NCI-H1930 (cell line): Measurements from ENCODE around the gene RAB3GAP2.
"Not testable (repeated sequence)": the region's sequence is repeated elsewhere in the genome, so short reads cannot be mapped to it uniquely, and the experiment has no call there.

ENCODE experiments used
- DNase-seq, 2 experiments: peaks; one replicate each; lab custom pipeline; 2025; lab: John Stamatoyannopoulos, UW

The RAB3GAP2 gene

DNA sequence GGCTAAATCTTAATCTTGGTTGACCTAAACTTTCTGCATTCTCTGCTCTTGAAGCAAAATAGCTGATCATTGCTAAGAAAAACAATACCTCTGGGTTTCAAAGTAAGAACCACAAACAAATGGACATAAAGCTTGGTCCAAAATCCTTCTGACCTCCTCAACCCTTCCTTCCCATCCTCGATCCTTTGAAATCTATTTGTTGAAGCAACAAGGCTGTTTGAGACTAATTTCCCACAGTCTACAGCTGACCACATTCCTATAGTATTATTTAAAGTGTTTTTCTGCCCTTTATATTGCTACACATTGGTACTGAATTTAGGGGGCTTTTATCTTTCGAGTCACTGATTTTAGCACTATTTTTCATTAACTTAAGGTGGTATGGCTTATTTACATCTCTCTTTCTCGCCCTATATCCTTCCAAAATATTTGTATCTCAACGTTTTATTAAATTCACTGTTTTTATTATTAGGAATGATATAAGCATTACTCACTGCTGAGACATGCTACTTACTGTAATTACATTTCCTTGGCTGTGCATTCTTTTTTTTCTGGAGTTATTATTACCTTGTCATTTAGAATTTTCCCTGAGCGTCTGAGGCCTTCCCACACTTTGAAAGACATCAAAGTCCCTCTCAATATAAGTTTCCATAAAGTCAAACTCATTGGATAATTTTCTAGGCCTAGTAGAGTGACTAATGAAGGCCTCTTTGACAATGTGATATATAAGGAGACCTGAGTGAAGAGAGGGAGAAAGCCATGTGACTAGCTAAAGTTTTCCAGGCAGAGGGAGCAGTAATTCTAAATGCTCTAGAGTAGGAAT is 73.9 kb downstream of the RAB3GAP2 start:
- DNase-seq = no peak

DNA sequence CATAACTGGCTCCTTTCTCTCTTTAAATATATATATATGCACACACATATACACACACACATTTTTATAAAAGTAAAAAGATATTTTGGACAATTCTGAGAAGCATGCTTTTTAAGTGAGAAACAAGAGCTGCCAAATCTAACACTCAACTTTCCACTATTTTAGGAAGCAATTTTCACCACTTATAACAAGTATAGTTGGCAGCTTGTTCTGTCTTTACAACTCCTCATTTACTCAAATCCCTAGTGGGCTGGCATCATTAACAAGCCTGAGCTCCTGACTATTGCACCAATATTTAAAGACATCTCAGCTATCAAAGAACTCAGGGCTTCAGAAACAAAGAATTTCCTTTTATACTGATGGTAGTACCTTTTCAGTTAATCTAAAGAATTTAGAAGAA is 76.6 kb downstream of the RAB3GAP2 start:
- DNase-seq = peak in 1 of 2 experiments; percentile 7

DNA sequence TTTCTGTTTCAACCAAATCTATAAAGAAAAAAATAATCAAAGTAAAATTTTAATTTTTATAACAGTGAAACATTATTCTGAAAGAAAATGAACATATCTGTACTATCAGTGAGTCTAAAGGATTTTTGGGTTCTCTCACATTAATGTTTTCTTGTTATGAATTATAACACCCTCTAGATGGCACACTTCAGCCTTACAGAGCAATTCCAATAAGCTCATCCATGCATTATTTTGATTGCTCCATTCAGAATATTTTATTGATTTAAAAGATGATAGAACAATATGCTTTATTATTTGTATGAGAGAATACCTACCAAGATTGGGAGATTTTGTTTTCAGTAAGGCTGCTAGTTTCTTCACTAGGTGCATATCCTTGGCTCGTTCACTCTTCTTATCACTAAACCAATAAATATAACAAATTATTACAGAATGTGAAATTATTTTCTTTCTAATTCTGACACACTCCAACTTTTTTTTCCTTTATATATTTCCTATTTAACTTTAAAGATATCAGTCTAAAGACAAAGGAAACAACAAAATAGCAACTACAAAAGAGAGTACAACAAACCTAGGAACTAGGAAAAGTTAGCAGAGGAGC is 82.4 kb downstream of the RAB3GAP2 start:
- no peak for DNase-seq

DNA sequence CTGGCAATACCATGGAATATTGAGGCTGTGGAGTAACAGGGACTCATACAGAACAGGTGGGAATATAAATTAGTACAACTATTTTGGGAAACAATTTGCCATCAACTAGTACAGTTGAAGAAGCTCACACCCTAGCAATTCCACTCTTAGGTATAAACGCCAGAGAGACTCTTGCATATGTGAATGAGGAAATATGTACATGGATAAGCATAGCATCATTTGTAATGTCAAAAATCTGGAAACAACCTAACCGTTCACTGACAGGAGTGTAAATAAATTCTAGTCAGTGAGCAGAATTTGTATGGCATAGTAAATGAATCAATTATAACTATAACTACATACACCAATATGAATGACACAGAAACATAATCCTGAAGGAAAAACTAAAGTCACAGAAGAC is 83.7 kb downstream of the RAB3GAP2 start:
- no peak for DNase-seq

- no peak for DNase-seq
Measured at GRCh38 chr1:220186752-220187151, 85.5 kb downstream of the RAB3GAP2 start.

DNA sequence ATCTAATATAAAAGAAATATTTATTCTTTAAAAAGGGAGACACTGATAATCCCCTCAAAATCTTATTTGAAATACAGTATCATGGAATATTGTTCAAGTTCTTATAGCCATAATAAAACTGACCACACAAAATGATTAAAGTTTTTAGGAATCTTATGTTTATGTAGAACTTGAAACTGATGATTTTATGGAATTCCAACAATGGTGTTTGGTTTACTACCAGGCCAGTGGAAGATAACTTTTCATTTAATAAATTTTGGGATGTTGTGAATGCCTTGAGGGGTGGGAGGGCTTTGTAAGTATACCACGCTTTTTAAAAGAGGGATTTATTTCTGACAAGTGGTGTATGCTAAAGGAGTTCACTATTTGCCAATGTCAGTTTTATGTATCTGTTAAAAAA is 87.7 kb downstream of the RAB3GAP2 start:
- no peak for DNase-seq

GRCh38 chr1:220182656-220183055 is 89.6 kb downstream of the RAB3GAP2 start:
- DNase-seq = no peak

GRCh38 chr1:220182111-220182510 is 90.1 kb downstream of the RAB3GAP2 start:
- no peak for DNase-seq

DNA sequence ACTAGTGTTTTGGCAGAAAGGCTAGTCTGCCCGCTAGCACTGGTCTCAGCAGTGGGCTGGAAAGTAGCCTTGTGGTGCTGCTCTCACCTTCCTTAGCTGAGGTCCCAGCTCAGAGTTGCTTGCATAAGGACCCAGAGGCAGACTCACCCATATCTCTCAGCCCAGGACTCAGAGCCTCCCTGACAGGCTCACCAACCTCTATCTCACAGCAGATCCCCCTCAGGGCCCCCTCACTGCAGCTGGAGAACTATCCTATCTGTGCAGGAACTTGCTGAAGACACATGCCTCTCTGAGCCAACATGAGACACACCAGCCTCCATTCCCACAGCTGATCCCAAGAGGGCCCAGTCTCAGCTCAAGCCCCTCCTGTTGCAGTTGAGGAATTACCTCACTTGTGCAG is 95.7 kb downstream of the RAB3GAP2 start:
- DNase-seq = no peak

DNA sequence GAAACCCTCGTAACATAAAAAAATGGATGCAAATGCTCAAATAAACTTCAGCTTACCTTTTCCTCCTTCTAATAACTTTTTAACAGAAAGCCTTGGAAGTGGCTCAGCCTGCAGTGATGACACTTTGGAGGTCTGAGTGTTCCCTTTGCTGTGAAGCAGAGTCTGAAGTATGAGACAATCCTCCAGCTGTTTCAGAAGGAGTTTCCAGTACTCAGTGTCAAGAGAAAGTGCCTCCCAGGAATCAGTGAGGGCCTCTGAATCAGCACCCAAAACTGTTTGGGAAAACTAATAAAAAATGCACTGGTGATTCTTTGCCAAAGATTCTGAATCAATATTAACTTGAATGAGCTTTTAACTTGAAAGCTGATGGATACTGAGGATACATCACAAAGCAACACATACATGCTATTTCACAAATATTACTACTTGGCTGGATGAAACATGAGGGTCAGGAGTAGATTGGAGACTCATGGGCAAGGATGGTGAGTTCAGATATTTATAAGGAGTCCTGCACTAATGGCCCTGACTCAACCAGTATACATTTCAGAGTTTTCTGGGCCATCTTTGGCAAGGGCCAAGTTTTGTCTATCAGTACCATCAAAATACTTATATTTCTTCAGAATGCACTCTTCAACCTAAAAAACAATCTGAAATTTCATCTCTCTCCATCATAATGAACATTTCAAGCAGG is 101.3 kb downstream of the RAB3GAP2 start:
- no peak for DNase-seq

- DNase-seq = not testable (repeated sequence)
Measured at GRCh38 chr1:220169887-220170286, 102.4 kb downstream of the RAB3GAP2 start.

DNA sequence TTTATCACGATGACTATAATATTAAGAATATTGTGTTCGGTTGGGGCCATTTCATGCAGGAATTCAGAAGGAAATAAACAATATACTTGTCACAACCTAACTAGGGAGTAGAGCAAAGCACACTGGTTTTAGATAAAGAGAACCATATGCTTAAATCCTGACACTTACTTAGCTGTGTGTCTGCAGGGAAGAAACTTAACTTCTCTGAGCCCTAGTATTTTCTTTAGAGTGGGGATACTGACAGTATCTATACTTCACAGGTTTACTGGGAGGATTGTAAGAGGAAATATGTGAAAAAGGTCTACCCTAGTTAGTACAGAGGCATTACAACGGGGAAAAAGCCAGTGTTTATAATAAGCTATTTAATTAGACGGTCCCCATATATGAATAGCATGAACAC is 105.4 kb downstream of the RAB3GAP2 start:
- DNase-seq = no peak

DNA sequence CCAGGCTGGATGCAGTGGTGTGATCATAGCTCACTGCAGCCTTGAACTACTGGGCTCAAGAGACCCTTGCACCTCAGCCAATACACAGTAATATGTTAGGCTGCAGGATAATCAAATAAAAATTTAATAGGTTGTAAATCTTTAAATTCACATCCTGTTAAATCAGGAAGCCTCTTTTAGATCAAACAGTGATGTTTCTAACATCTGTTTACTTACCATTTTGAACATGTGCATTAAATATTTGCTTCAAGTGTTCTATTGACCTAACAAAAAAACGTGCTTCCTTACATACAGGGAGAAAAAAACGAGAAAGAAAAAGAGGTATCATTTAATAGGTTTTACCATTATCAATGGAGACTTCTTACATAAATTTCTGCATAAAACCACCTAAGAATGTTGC is 107.7 kb downstream of the RAB3GAP2 start:
- DNase-seq = no peak

DNA sequence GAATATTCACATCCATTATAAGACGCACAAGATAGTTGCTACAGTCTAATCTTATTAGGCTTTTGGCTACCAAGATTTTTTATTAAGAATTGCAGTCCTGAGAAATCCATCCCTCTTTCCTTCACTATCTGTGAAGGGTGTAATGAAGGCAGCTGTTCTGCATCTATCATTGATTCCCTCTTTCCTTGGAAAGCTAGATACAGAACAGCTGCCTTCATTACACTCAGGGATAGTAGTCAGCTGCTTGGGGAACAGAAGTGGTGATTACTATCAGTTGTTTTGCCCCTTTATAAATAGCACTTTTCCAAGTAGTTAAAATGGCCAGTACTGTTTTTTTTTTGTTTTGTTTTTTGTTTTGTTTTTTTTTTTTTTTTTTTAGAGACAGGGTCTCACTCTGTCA is 108.1 kb downstream of the RAB3GAP2 start:
- no peak for DNase-seq

GRCh38 chr1:220160027-220160426 is 112.2 kb downstream of the RAB3GAP2 start:
- DNase-seq = no peak

- no peak for DNase-seq
Measured at GRCh38 chr1:220159041-220159440, 113.2 kb downstream of the RAB3GAP2 start.

DNA sequence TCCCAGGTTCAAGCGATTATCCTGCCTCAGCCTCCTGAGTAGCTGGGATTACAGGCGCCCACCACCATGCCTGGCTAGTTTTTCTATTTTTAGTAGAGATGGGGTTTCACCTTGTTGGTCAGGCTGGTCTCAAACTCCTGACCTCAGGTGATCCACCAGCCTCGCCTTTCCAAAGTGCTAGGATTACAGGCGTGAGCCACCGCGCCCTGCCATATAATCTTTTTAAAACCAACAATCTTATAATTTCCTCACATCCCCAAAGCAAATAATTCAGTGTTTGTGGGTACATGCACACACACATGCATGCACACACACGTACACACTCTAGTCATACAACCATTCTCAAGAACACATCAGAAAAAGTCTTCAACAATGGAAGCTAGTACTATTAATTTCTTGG is 113.7 kb downstream of the RAB3GAP2 start:
- DNase-seq = not testable (repeated sequence)

DNA sequence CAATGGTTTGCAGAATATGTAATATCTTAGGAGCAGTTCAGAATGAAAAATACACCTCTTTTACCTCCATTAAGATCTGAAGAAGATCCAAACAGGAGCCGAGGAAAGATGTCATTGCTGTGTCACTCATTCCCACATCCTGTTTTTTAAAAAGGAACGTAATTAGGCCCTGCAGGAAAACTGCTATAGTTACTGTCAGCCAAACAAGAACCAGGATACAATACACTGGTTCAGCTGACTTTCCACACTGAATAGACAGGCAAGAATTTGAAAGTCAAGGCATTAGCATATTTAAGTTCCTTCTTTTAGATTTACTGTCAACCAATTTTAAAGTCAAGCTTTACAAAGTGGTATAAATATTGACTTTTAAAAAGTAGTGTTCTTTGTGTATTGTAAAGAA is 114.5 kb downstream of the RAB3GAP2 start:
- no peak for DNase-seq

DNA sequence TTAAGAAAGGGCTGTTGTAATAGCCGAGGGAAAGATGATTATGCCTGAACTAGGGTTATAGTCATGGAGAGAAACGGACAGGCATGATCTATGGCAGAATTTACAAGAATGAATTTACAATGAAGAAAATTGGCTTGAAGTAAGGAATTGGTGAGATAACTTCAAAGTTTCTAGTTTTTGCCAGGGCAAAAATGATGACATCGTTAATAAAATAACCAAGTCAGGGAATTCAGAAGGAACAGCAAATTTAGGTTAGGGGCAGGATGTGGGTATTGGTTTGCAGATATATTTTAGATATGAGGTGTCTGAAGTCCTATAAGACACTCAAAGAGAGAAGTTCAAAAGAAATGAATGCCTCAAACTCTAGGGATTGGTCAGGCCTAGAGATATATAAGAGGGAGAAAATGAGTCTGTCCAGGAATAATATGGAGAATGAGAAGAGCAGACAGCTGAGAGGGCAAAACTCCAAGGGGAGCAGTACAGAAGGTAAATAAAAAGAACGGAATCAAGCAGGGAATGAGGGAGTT is 115.6 kb downstream of the RAB3GAP2 start:
- DNase-seq = no peak

- DNase-seq = no peak
Measured at GRCh38 chr1:220153147-220153546, 119.1 kb downstream of the RAB3GAP2 start.

GRCh38 chr1:220151454-220151853 is 120.8 kb downstream of the RAB3GAP2 start:
- no peak for DNase-seq

- DNase-seq = no peak
Measured at GRCh38 chr1:220149742-220150141, 122.5 kb downstream of the RAB3GAP2 start.

GRCh38 chr1:220144051-220144450 is 128.2 kb downstream of the RAB3GAP2 start:
- DNase-seq = no peak
